Thyroid gland (tissue), 4 donors: ENCODE measurements around the gene PKIG. TPM values are rescaled to one million over a fixed set of nuclear protein-coding genes. Genes with fewer than 3 reads are reported as not detected.

Experiments used
- DNase-seq, 2 donors: peaks; one replicate each; pipeline ENCODE4 v3.0.0-alpha.2; 2019
- H3K27ac ChIP-seq, 3 donors: fragments of 200-600 bp; sonication (generic); 1 replicate in 2 of 3; 2 replicates in 1 of 3; pipeline ENCODE4 v1.5.1; 2016 to 2019; ENCODE audit warnings: mild to moderate bottlenecking in 1 of 3, moderate library complexity in 1 of 3
- H3K27me3 ChIP-seq: fragments of 200-600 bp; sonication (generic); one replicate; pipeline ENCODE4 v1.5.1; 2019
- H3K36me3 ChIP-seq, 2 donors: fragments of 200-600 bp; sonication (generic); one replicate each; pipeline ENCODE4 v1.5.1; 2016 to 2019
- H3K4me1 ChIP-seq, 2 donors: fragments of 200-600 bp; sonication (generic); one replicate each; pipeline ENCODE4 v1.5.1; 2017 to 2019
- H3K4me3 ChIP-seq, 3 donors: fragments of 200-600 bp; sonication (generic); replicated peaks in 1 of 3; 1 replicate in 2 of 3; 2 replicates in 1 of 3; pipeline ENCODE4 v1.5.1; 2016; ENCODE audit warnings: mild to moderate bottlenecking in 1 of 3
- H3K9me3 ChIP-seq: fragments of 200-600 bp; sonication (generic); one replicate; pipeline ENCODE4 v1.5.1; 2017
- CTCF ChIP-seq, 6 experiments: fragments of 200-600 bp in 3 of 6; fragments of 450-650 bp in 3 of 6; sonication (generic) in 3 of 6; IDR thresholded peaks; one replicate each; pipeline ENCODE4 v1.5.1; 2016 to 2019; ENCODE audit warnings: antibody characterized with exemption in 6 of 6, mild to moderate bottlenecking in 2 of 6, inconsistent platforms in 1 of 6, moderate library complexity in 1 of 6
- POLR2A ChIP-seq, 2 donors: fragments of 450-650 bp; IDR thresholded peaks; one replicate each; pipeline ENCODE4 v1.6.1; 2017; ENCODE audit warnings: antibody characterized with exemption in 2 of 2, mild to moderate bottlenecking in 2 of 2, moderate library complexity in 1 of 2
- WGBS, 2 donors: methylation state at CpG; one replicate each; pipeline ENCODE4 v1.1.5; 2017; 5-methylcytosine and 5-hydroxymethylcytosine counted together
- intact Hi-C: fragments of 100-400 bp; cut with DNase I; formaldehyde crosslinking; loops from one replicate; pipeline ENCODE4 v1.15.1; 2023
- total RNA-seq, 4 donors: library from RNA; depleted of rRNA; stranded (reverse); fragments of >200 nt; gene quantifications; one replicate each; pipeline ENCODE4 v1.2.3, GENCODE V29; 2016

The PKIG gene
- total RNA-seq, 4 donors from 2014 or later: 108 to 145 (median 111) TPM

DNA sequence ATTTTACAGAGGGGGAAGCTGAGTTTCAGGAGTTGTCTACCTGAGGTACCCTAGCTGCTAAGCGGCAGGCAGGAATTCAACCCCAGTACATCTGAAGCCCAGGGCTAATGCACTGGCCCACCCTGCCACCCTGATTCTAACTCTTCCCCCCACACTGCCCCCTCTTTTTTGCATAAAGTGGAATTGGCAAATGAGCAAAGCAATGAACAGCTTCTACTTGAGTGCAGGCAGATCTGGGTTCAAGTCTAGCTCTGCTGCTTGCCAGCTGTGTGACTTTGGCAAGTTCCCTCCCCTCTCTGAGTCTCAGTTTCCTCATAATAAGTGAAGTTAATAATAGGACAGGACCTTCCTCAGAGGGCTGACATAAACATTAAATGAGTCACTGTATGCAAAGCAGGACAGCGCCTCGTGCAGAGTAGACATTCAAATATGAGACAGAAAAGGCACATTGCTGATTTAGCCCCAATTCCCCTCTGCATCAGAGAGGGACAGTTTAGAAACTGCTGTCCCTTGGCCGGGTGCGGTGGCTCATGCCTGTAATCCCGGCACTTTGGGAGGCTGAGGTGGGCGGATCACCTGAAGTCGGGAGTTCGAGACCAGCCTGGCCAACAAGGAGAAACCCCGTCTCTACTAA is 64.4 kb downstream of the PKIG start:
- TF ChIP-seq POLR2A (IDR thresholded peaks at IDR 0.05) (no peak), CTCF (IDR thresholded peaks at IDR 0.05) (no peak)

GRCh38 chr20:44648068-44648467 is 65.7 kb downstream of the PKIG start:
- Histone ChIP-seq H3K27me3 (no peaks in the 10 kb centered on the region), H3K36me3 (no peaks in the 10 kb centered on the region), H3K27ac (no peak overlapping the region), H3K9me3 (no peaks in the 10 kb centered on the region), H3K4me1 (peaks cover 0 to 24% of the 10 kb centered on the region in 2 donors), H3K4me3 (no peak overlapping the region)
- intact Hi-C loops: no loop called here
- no peak for DNase-seq
- WGBS, 2 donors: 91 to 95% methylated on average over 5 of the region's 5 CpGs
- TF ChIP-seq CTCF (IDR thresholded peaks at IDR 0.05) (no peak), POLR2A (IDR thresholded peaks at IDR 0.05) (no peak)

More for the DNA sequence above, 64.4 kb downstream of the PKIG start:
- intact Hi-C loops: no loop called here
- H3K27ac ChIP-seq: no peak overlapping the region
- 83% methylated on average over 10 of the region's 10 CpGs for WGBS, 2 donors
- no peaks in the 10 kb centered on the region for H3K9me3 ChIP-seq
- no peak for DNase-seq
- H3K36me3 ChIP-seq: no peaks in the 10 kb centered on the region
- peaks cover 6 to 37% of the 10 kb centered on the region in 2 donors for H3K4me1 ChIP-seq
- no peak overlapping the region for H3K4me3 ChIP-seq
- no peaks in the 10 kb centered on the region for H3K27me3 ChIP-seq

DNA sequence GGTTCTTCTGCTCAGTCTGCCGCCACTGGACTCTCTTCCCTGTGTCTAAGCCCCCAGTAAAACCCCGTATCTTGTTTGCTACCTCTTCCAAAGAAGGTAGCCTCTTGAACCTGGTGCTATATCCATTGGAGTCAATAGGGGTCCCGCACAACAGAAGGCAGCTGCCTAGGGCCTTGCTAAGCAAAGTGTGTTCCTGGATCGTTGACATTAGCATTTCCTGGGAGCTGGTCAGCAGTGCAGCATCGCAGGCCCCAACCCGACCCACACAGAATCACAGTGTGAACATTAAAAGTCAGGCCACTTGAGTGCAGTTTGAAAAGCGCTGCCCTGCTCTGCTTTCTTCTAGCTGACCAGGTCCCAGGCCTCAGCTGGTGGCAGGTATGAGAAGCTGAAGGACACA is 66.2 kb downstream of the PKIG start:
- WGBS, 2 donors: 66 to 81% methylated on average over 6 to 7 of the region's 7 CpGs
- intact Hi-C loops: no loop called here
- no peak for TF ChIP-seq POLR2A (IDR thresholded peaks at IDR 0.05)
- no peak for TF ChIP-seq CTCF (IDR thresholded peaks at IDR 0.05)
- Histone ChIP-seq H3K9me3 (no peaks in the 10 kb centered on the region), H3K27me3 (no peaks in the 10 kb centered on the region), H3K4me3 (no peak overlapping the region), H3K36me3 (no peaks in the 10 kb centered on the region), H3K27ac (no peak overlapping the region), H3K4me1 (peaks cover 0 to 19% of the 10 kb centered on the region in 2 donors)
- DNase-seq: no peak

GRCh38 chr20:44649126-44649525 is 66.7 kb downstream of the PKIG start:
- no peak overlapping the region for H3K4me3 ChIP-seq

More at GRCh38 chr20:44649126-44649525, 66.7 kb downstream of the PKIG start:
- Histone ChIP-seq H3K36me3 (no peaks in the 10 kb centered on the region), H3K27ac (no peak overlapping the region), H3K9me3 (no peaks in the 10 kb centered on the region), H3K4me1 (peaks cover 0 to 14% of the 10 kb centered on the region in 2 donors), H3K27me3 (no peaks in the 10 kb centered on the region)
- intact Hi-C loops: no loop called here
- TF ChIP-seq POLR2A (IDR thresholded peaks at IDR 0.05) (no peak), CTCF (IDR thresholded peaks at IDR 0.05) (no peak)
- DNase-seq: no peak
- WGBS, 2 donors: 87 to 92% methylated on average over 3 of the region's 3 CpGs
